GM19351 (cell line): ENCODE measurements around the gene AUNIP.
"Not testable (repeated sequence)": the region's sequence is repeated elsewhere in the genome, so short reads cannot be mapped to it uniquely, and the experiment has no call there.

Source experiments
- ATAC-seq: cut with Tn5 transposase; IDR thresholded peaks from one replicate; pipeline ENCODE4 v1.9.1; 2021; ENCODE audit warnings: mild to moderate bottlenecking, moderate library complexity; ENCODE audit not compliant: unreplicated experiment

Gene AUNIP

GRCh38 chr1:25867210-25867991, 8.1 kb upstream of the AUNIP start:
- no peak for ATAC-seq

GRCh38 chr1:25866288-25866687, 7.0 kb upstream of the AUNIP start:
- ATAC-seq, result no peak

DNA sequence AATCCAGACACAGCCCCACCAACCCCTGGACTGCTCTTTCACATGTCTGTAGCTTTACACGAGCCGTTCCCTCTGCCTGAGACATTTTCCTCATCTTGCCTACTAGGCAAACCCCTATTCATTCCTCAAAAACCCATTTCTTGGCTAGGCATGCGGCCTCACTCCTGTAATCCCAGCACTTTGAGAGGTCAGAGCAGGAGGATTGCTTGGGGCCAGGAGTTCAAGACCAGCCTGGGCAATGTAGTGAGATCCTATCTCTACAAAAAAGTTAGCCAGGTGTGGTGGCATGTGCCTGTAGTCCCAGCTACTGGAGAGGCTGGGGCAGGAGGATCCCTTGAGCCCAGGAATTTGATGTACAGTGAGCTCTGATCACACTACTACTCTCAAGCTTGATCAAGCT, 5.2 kb upstream of the AUNIP start:
- ATAC-seq, result no peak

GRCh38 chr1:25863486-25864262, 4.4 kb upstream of the AUNIP start:
- ATAC-seq, result no peak

GRCh38 chr1:25862785-25863485, 3.7 kb upstream of the AUNIP start:
- no peak for ATAC-seq

- no peak for ATAC-seq
These were observed 2.3 kb upstream of the AUNIP start for GRCh38 chr1:25861316-25862286.

DNA sequence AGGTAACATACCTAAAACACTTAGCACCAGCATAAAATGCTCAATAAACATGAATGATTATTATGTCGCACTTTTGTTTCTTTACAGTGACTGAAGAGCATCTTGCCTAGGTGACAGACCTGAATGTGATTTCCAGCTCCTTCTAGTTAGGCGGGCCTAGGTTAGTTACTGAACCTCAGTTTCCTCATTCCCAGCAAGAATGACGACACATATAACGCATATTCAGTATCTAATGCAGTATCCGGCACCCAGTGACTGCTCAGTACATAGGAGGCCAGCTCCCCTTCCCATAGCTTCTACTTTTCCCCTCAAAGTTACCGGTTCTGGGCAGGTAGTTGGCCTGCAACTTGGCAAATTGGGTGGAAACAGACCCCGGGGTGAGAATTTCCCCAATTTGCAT, 763 bp downstream of the AUNIP start:
- no peak for ATAC-seq

- ATAC-seq, result no peak
These were observed 2.4 kb downstream of the AUNIP start for GRCh38 chr1:25856856-25857255.

GRCh38 chr1:25854554-25854953, 4.7 kb downstream of the AUNIP start:
- no peak for ATAC-seq

GRCh38 chr1:25848531-25848930, 10.7 kb downstream of the AUNIP start:
- ATAC-seq, result no peak

- no peak for ATAC-seq
These were observed 11.3 kb downstream of the AUNIP start for GRCh38 chr1:25847929-25848328.

GRCh38 chr1:25845664-25846063, 13.6 kb downstream of the AUNIP start:
- ATAC-seq, result no peak

DNA sequence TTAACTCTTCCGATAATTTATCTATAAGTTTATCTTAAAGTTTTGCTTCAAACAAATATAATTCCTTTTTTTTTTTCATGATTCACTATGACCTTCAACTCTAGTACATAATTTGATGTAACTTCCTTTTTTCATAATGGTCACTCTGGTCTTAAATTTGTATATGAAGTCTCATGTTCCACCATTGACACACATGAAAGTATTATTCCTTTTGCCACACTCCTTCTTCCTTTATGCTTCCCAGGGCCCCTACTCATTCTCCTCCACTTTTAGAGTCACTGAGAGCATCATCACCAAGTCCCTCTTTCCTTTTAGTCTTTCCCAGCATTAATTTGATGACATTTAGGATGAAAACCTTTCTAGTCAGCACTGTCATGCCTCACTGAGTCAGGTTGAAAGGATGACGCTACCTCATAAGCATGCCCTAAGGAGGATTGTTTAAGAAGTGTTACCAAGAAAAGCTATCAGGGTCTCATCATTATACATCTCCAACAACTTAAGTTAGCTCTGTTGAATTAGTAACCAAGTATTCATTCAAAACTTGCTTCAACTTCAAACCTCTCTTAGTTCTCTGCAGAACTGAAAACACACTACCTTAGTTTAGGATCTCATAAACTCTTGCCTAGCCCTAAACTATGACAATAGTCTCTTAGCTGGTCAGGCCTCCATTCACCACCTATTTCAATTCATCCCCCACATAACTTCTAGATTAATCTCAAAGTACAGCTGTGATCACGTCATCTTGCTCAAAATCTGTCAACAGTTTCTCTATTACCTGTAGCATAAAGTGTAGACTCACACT, 14.5 kb downstream of the AUNIP start:
- ATAC-seq, result no peak

- ATAC-seq, result no peak
These were observed 15.8 kb downstream of the AUNIP start for GRCh38 chr1:25843483-25843882.

- not testable (repeated sequence) for ATAC-seq
These were observed 19.4 kb downstream of the AUNIP start for GRCh38 chr1:25839808-25840207.

- no peak for ATAC-seq
These were observed 21.9 kb downstream of the AUNIP start for GRCh38 chr1:25837262-25837875.

- ATAC-seq, result no peak
These were observed 22.6 kb downstream of the AUNIP start for GRCh38 chr1:25836695-25837094.

GRCh38 chr1:25834894-25835293, 24.4 kb downstream of the AUNIP start:
- ATAC-seq, result no peak

DNA sequence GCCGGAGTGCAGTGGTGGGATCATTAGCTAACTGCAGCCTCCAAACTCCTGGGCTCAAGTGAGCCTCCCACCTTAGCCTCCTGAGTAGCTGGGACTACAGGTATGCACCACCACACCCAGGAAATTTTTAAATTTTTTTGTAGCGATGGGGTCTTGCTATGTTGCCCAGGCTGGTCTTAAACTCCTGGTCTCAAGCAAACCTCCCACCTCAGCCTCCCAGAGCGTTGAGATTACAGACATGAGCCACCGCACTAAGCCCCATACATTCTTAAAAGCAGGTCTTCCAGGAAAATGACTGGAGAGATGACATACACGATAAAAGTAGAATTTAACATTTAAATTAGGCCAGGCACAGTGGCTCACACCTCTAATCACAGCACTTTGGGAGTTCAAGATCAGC, 26.1 kb downstream of the AUNIP start:
- no peak for ATAC-seq
